ENCODE data around the gene RINL.
"Not testable (repeated sequence)": the region's sequence is repeated elsewhere in the genome, so short reads cannot be mapped to it uniquely, and the experiment has no call there.

Gene RINL

DNA sequence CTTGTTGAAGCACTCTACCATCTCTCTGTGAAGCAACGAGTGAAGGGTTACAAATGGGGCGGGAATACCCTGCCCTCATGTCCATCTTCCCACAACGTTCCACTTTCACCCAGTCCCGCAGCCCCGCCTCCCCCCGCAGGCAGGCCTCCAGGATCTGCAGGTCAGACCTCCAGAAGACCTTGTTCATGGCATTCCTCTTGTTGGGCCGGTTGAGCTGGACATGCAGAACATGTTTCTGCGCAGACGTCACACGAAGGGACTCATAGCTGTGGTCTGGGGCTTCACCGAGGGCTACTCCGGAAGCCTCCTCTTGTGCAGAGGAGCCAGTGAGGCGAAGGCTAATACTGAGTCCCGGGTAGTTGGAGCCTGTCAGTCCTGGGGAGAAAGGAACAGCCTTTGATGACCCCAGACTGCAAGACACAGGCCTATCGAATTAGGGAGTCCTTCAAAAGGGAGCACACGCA lies 46.9 kb downstream of the RINL start:
- DNase-seq = peak; percentile 61

DNA sequence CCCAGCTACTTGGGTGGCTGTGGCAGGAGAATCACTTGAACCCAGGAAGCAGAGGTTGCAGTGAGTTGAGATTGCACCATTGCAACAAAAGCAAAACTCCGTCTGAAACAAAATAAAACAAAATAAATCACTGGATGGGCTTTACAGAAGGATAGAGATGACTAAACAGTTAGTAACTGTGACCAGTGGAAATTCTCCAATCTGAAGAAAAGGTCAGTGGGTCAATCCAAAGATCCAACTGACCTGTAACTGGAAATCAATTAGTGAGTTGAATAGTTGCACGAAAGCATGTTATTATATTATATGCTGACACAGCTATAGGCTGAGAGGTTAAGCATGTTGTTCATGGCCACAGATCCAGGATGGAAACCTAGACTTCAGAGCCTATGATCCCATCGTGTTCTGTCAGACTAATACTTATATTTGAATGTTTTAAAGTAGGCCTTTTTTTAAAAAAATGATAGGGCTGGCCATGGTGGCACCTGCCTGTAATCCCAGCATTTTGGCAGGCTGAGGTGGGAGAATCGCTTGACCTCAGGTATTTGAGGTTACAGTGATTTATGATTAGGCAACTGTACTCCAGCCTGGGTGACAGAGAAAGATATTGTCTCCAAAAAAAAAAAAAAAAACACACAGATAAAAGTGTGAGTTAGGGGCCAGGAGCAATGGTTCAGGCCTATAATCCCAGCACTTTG lies 47.9 kb downstream of the RINL start:
- DNase-seq = no peak

- DNase-seq = not testable (repeated sequence)
Measured at GRCh38 chr19:38829203-38829602, 48.9 kb downstream of the RINL start.

GRCh38 chr19:38826856-38827551 lies 51.1 kb downstream of the RINL start:
- no peak for DNase-seq

DNA sequence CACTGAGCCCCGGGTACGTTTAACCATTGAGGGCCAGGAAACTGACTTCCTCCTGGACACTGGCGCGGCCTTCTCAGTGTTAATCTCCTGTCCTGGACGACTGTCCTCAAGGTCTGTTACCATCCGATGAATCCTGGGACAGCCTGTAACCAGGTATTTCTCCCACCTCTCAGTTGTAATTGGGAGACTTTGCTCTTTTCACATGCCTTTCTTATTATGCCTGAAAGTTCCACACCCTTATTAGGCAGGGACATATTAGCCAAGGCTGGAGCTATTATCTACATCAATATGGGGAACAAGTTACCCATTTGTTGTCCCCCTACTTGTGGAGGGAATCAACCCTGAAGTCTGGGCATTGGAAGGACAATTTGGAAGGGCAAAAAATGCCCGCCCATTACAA lies 52.1 kb downstream of the RINL start:
- DNase-seq = not testable (repeated sequence)

DNA sequence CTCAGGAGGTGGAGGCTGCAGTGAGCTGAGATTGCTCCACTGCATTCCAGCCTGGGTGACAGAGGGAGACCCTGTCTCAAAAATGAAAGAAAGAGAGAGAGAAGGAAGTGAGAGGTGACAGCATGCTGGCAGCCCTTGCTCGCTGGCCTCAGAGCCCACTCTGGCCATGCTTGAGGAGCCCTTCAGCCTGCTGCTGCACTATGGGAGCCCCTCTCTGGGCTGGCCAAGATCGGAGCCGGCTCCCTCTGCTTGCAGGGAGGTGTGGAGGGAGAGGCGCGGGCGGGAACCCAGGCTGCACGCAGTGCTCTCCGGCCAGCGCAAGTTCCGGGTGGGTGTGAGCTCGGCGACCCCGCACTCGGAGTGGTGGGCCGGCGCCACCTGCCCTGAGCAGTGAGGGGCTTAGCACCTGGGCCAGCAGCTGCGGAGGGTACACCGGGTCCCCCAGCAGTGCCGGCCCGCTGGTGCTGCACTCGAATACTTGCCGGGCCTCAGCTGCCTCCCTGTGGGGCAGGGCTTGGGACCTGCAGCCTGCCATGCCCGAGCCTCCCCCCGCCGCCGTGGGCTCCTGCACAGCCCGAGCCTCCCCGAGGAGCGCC lies 56.7 kb downstream of the RINL start:
- DNase-seq = not testable (repeated sequence)

DNA sequence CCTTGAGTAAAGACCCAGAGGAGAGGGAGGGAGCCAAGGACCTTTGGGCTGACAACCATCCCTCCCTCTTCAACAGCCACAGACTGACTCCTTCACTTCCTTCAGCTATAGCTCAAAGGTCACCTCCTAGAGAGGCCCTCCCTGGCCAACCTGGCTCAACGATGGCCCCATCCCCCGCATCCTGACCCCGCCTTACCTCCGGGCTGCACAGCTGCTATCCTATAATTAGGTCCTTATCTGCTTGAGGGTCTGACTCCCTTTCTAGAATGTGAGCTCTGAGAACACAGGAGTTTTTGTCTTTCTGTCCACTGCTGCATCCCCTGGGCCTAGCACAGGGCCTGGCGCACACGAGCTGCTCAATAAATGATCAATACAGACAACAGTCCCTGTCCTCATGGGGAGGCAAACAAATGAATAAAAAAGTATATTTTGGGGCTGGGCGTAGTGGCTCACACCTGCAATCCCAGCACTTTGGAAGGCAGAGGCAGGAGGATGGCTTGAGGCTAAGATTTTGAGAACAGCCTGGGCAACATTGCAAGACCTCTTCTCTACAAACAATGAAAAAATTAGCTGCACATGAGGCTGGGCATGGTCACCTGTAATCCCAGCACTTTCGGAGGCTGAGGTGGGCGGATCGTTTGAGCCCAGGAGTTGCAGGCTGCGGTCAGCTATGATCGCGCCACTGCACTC lies 58.7 kb downstream of the RINL start:
- DNase-seq = no peak
